HCT116 (cell line): ENCODE measurements around the gene ABRACL.

ENCODE experiments used
- POLR2AphosphoS5 ChIP-seq: IDR thresholded peaks from 2 replicates; pipeline ENCODE4 v1.6.1; 2011; ENCODE audit warnings: mild to moderate bottlenecking, low read depth, low read length, moderate library complexity
- TF ChIP-seq, protein P1 (sequence below): IDR thresholded peaks from 2 replicates; pipeline ENCODE4 v1.6.1; 2011; ENCODE audit warnings: mild to moderate bottlenecking, low read length, moderate library complexity; ENCODE audit not compliant: insufficient replicate concordance; ENCODE audit errors: extremely low read depth
- TF ChIP-seq, protein P2 (sequence below), 3 experiments: fragments of 200-600 bp in 1 of 3; sonication (generic) in 1 of 3; IDR thresholded peaks in 2 of 3; conservative IDR thresholded peaks in 1 of 3; 2 replicates each; pipeline ENCODE4 v1.5.1; 2012 to 2017; ENCODE audit warnings: low read depth in 2 of 3, low read length in 2 of 3, antibody characterized with exemption in 1 of 3, borderline replicate concordance in 1 of 3, control low read depth in 1 of 3, mild to moderate bottlenecking in 1 of 3, mixed read lengths in 1 of 3, mixed run types in 1 of 3, moderate library complexity in 1 of 3; ENCODE audit not compliant: insufficient read depth in 1 of 3

DNA sequence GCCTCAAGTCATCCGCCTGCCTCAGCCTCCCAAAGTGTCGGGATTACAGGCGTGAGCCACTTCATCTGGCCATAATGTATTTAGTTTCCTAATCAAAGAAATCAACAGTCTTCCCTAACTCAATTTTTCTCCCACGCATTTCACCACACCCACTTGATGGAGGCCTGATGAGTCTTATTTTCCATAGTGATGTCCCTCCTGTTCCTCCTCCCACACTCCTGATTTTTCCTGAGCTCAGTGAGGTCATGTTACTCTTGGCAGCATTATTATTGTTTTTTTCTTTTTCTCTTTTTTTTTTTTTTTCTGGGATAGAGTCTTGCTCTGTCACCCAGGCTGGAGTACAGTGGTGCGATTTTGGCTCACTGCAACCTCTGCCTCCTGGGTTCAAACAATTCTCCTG is 8.9 kb downstream of the ABRACL start:
- TF ChIP-seq, protein P1, sequence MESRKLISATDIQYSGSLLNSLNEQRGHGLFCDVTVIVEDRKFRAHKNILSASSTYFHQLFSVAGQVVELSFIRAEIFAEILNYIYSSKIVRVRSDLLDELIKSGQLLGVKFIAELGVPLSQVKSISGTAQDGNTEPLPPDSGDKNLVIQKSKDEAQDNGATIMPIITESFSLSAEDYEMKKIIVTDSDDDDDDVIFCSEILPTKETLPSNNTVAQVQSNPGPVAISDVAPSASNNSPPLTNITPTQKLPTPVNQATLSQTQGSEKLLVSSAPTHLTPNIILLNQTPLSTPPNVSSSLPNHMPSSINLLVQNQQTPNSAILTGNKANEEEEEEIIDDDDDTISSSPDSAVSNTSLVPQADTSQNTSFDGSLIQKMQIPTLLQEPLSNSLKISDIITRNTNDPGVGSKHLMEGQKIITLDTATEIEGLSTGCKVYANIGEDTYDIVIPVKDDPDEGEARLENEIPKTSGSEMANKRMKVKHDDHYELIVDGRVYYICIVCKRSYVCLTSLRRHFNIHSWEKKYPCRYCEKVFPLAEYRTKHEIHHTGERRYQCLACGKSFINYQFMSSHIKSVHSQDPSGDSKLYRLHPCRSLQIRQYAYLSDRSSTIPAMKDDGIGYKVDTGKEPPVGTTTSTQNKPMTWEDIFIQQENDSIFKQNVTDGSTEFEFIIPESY = no peak
- TF ChIP-seq, protein P2, sequence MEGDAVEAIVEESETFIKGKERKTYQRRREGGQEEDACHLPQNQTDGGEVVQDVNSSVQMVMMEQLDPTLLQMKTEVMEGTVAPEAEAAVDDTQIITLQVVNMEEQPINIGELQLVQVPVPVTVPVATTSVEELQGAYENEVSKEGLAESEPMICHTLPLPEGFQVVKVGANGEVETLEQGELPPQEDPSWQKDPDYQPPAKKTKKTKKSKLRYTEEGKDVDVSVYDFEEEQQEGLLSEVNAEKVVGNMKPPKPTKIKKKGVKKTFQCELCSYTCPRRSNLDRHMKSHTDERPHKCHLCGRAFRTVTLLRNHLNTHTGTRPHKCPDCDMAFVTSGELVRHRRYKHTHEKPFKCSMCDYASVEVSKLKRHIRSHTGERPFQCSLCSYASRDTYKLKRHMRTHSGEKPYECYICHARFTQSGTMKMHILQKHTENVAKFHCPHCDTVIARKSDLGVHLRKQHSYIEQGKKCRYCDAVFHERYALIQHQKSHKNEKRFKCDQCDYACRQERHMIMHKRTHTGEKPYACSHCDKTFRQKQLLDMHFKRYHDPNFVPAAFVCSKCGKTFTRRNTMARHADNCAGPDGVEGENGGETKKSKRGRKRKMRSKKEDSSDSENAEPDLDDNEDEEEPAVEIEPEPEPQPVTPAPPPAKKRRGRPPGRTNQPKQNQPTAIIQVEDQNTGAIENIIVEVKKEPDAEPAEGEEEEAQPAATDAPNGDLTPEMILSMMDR (IDR thresholded peaks at IDR 0.05 in 2 of 3, conservative IDR thresholded peaks at IDR 0.05 in 1 of 3; ENCODE audit: borderline replicate concordance in 1 of 3, insufficient read depth in 1 of 3, low read depth in 2 of 3, low read length in 2 of 3) = no peak
- no peak for TF ChIP-seq POLR2AphosphoS5
